Measurements from ENCODE around the gene PDE4D.

Gene PDE4D

DNA sequence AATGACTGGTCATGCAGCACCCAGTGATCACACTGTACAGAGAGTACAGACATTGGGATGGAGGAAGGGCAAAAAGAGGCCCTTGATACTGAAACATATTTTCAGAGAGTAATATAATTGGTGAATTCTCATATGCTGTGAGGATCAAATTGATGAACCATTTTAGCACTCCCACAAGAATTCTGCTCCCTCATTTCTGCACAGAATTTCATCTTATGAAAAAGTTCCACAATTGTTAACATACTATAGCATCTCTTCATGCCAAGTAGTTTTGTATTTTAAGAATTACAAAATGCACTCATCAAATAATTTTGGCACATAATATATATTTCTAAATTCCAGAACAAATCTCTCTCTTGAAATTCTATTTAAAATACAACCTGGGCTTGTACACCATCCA lies 351.2 kb downstream of the PDE4D start:
- DNase-seq, result no peak

DNA sequence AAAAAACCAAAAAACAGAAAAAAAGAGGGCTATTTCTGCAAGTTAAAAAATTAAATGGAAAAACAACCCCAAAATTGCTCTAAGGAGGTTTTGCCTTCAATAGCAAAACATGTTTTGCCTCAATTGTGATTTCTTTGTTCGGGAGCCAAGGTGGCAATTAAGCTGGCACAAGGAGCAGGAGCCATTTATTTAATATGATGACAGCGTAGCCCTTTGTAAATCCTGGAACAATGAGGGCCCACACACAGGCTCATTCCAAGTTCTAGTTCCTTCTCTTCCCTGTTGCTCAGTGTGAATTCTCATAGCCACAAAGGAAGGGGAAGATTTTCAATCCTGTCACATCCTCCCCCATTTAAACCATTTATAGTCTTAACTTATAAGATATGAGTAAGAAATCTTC lies 353.2 kb downstream of the PDE4D start:
- peak; percentile 56 for DNase-seq

DNA sequence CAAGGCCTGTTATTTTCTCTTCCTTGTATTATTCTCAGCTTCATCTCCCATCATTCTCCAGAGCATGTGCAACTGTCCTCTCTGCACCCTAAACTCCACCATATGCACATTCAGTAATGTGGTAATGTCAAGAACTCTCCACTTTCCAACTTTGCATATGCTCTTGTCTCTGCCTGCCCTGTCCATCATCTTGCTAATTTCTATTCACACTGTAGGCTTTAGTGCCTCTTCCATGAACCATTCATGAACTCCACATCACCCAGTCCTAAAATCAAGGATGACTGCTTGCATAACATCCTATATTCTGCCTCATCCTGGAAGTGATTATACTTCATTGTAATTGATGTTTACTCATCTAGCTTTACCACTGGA lies 354.8 kb downstream of the PDE4D start:
- no peak for DNase-seq

DNA sequence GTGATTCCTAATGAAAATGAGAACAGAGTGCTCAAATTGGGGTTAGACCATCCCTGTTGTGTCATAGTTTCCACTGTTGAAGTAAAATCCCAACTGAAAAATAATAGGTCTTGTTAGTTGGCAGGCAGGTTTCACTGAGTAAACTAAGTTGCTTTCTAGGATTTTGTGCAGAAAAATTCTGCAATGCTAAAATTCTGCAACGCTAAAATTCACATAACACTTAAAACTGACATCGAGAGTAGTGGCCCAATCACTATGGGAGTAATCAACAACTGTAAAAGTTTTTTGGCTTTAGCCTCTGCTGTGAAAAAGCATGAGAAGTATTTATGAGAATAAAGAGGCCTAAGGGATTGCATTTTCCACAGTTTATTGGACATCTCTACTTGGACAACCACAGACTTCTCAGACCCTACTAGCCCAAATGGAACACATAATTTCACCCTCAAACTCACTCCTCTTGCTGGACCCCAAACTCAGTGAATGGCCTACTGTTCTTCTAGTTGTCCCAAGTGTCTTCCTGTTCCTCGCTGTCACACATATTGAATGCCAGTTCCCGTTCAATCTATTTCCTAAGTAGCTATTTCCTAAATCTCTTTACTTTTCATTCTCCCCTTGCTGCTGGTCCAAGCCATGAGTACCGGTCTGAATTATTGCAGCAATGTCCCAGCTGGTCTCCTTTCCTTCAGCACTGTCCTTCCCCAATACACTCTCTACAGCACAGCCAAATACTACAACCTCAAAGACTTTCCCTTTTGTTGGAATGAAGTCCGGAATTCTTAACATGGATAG lies 355.4 kb downstream of the PDE4D start:
- DNase-seq, result no peak

DNA sequence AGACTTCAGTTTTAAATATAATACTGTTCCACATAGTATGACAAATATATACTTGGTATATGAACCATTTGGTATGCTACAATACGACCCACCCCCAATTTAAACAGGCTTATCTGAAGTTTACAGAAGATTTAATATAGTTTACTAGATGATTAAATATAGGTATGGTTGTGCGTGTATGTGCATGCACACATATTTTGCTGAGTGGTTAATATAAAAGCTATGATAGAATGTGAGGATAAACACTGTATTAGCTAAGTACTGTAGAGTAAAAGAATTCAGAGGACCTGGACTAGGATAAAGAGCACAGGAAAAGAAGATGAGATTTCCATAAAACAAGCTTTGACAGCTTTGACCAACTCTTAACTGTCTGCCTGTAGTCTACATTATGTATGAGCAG lies 356.7 kb downstream of the PDE4D start:
- no peak for DNase-seq

DNA sequence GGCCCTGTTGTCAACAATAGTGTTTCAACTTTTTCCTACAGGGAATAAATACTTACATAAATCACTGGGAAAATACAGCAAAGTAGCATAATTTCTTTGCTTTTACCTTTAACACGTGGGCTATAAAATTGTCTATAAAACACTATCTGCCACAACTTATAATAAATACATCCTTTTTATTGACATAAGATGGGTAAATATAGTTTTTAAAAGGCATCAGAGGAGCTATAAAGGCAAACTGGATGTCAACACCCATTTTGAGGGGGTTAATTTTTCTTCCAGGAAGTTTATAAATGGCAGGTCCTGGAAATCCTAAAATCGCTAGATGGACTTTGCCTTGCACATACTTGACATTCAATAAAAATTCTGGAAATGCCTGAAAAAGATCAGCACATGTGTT lies 358.0 kb downstream of the PDE4D start:
- no peak for DNase-seq

DNA sequence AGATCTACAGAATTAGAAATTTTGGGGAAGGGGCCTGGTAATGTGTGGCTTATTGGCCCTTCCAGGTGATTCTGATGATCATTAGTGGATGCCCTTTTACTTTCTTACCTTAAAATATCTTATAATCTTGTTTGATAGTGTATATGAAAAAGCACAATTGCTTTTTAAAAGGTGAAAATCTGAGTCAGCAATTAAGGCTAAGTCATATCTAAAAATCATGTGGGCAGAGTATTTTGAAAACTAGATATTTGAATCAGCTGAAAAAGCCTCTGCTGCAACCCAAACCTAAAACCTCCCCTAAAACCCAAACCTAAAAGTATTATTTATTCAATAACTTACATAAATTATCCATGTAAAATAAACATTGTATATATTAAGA lies 359.8 kb downstream of the PDE4D start:
- no peak for DNase-seq

DNA sequence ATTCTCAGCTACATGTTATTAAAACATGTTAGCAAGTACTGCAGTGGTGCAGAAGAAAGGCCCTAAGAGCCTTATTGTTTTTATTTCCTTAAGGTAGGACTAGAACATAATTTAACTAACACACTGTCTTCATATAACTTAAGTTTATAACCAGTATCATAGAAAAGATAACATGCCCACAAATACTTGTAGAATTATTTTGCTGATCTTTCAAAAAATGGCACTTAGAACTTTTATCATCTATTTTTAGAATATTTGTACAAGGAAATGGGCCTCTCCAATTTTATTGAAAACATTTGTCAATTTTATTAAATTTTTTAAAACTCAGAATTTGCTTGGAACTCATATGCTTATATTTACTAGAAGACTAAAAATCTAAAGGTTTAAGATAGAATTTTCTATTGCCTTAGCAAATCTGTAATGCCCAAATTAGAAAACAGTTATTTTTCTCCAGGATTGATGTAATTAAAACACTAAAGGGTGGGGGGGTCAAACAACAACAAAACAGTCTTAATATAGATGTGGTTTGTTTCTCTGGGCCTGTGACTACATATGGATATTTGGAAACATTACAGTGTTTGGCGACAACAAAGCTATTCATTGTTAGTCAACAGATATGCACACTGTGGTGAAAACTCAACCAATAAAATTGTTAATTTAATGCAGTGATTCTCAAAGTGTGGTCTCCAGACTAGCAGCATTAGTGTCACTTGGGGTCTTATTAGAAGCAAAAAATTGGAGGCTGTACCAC lies 360.4 kb downstream of the PDE4D start:
- DNase-seq, result no peak

DNA sequence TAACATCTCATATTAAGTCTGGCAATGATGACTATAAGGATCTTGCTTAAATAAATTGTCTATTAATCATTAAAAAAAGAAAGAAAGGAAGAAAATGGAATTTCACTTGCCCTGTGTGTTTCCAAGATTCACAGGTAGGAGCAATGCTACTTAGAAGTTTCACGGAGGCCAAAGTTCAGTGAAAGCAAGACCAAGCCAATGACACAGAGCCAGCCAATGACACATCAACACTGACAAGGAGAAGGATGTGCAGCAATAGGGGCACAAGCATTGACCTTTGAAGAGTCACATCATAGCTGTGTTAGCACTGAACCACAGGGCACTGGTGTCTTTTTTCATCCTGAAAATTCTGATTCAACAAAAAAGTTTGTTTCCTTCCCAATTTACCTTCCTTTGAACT lies 364.3 kb downstream of the PDE4D start:
- DNase-seq, result no peak

DNA sequence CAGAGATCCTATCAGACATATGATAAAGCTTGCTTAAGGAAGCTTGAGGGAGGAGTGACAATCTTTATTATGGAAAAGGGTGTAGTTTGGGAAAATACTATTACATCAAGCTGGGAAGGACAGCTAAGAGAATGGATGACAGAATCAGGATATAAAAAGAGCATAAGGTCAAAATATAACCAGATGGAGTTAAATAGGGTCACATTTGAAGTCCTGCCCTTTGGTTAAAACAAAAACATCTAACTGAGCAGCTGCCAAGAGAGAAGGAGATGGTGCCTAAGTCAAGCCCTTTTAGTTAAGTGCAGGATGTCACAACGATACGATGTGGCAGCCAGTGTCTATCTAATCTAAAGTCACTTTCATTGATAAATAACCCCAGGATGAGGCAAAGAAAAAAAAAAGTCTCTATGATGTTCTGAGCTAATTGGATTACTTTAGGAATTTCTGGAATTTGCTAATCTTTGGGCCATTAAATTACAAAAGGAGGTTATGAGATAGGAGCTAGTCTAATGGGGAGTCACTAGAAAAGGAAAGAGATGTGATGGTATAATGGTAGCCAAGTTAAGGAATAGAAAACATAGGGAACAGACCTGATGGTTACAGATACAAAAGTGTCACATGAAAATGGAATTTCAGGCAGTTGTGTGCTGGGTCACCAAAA lies 365.2 kb downstream of the PDE4D start:
- DNase-seq, result no peak

DNA sequence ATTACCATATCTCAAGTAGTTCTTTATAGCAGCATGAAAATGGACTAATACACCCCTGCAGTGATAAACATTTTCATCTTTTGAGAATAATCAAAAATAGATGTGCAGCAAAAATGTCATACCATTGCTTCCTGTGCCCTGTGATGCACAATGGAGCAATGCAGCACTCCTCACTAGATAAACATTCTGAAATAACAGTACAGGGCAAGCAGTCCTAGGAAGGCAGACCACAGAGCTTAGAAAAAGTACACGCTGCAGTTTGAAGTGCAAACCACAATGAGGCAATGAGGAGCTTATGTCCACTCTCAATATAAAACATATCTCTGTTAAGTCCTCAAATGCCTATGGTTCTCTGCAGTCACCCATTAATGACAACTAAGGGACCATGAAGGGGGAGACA lies 367.6 kb downstream of the PDE4D start:
- DNase-seq, result no peak

DNA sequence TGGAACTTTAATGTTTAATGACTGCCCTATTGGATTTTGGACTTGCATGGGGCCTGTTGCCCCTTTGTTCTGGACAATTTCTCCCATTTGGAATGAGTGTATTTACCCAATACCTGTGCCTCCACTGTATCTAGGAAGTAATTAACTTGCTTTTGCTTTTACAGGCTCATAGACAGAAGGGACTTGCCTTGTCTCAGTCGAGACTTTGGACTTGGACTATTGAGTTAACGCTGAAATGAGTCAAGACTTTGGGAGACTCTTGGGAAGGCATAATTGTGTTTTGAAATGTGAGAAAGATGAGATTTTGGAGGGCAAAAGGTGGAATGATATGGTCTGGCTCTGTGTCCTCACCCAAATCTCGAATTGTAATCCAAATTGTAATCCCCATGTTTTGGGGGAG lies 368.2 kb downstream of the PDE4D start:
- DNase-seq, result no peak

DNA sequence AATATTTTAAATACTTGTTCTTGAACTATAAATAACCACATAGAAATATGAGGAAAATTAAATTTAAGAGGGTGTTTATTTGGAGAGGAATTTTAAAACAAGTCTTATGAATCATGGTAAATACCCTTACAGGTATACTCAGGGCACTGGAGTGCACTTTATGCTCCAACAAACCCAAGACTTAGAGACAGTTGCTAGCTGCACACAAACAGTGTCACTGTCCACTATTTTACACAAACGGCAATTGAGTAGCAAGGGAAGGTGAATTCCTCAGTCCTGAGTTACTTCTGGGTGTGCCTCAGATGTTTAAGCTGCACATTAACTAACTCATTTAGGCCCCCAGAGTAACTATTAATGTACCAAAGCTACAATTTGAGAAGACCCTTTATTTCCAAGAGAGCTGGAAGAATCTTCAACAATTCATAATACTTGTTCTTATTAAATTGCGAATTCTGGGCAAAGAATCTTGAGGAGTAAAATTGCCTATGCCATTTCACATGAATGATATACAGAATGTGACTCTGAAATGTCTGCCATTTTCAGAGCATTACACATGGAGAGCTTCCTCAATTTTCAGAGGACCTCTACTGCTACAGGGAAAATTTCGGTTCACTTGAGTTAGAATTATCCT lies 371.2 kb downstream of the PDE4D start:
- DNase-seq, result no peak

DNA sequence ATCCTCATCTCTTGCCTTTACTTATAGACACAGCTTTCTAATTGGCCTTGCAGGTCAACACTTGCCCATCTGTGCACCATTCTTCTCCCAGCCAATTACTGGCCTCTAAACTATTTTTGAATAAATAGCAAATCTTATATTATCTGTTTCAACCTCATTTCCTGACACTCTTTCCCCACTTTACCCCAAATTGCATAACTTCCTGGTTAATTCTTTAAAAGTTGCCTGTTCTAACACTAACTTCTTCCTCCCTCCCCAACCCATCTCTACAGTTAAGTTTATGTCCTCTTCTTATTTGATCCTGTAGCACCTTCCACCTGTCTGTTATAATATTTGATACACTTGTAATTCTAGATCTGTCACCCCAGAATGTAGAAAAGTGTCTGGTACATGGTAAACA lies 372.1 kb downstream of the PDE4D start:
- DNase-seq, result no peak

DNA sequence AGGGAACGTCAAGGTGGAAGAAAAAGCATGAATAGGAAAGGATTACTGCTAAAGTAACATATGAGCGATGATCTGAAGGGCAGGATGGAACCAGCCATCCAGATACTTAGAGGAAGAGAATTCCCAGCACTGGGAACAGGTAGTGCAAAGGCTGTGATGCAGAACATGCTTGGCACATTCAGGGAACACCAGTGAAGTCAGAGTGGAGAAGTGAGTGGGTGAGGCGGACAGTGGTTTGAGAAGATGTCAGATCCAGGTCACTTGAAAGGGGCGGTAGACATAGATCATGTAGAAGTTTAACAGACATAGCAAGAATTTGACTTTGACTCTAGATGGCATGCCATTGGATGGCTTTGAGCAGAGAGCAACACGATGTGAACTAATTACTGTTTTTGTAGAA lies 374.2 kb downstream of the PDE4D start:
- DNase-seq, result no peak

DNA sequence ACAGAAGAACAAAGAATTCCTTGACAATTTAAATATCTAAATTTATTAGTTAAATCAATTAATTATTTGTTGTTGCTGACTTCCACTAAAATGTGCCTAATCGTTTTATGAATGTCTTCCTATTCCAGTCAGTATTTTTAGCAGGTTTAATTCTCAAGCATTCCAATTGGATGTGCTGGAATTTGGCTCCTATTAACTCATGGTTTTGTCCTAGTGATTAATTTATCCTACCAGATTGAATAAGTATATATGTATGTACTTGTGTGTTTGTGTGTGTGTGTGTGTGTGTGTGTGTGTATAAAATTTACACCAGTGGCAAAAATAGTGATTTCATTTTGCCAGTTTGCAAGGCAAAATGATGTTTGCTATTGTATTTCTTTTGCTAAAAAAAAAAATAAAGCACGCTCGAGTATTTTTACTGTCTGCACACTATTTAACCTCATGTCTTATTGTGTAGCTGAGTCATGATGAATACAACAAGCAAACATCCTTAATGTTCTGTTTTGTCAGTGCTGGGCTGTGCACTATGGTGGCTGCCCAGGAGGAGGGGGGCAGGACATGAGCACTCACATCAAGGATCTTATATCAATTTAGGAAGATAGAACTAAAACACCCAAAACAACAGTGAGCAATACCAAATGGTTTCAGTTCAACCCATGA lies 375.5 kb downstream of the PDE4D start:
- DNase-seq, result no peak

DNA sequence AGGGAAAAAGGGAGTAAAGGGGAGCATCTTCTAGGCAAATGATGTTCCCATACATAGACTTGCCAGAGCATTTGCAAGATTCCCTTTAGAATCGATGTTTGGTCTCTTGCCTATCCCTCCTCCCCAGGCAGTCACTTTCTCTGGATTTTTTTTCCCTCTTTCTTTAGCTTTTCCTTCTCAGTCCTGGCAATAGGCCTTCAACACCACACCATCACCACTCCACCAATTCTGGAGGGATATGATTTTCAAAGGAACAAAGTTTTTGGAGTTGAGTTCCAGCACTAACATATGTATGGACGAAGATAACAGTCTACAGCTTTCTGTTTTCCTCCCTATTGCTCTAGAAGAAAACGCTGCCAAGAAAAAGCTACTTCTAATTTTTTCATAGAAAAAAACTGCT lies 377.4 kb downstream of the PDE4D start:
- no peak for DNase-seq

DNA sequence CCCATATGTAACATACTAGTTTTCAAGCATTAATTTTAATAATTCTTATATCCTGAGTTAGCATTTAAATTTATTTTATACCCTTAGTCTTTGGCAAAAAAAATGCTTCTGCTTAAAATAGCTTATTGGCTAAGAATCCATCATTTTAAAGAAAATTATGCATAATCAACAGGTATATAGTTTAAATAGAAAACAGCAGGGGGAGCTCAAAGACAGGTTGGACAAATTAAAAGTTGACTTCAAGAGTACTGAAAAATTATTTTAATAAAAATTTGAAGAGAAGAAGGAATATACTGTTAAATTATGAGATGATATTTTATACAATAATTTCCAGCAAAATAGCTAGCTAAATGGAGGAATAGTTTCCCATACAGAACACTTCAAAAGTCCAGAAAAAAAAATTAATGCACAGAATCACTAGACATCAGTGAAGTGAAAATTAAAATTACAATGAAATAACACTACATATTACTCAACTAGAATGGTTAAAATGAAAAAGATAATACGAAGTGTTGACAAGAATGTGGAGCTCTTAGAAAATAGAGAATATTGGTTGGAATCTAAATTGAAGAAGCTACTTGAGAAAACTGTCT lies 387.1 kb downstream of the PDE4D start:
- DNase-seq, result peak; percentile 15

DNA sequence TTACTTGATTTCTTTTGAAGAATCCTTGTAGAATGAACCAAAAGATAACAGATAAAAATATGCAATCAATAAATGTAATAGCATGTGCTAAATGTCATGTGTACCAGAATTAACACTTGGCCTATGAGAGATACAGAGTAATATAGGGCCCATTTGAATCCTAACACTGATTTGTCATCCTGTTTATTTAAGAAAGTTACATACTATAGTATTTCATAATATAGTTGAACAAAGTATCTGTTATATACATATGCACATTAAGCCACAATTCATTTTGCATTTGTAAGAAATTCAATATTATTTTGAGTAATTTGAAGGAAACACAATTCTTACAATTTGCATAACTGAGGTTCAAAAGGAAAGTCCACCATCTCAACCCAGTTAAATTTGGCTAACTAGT lies 389.5 kb downstream of the PDE4D start:
- no peak for DNase-seq

DNA sequence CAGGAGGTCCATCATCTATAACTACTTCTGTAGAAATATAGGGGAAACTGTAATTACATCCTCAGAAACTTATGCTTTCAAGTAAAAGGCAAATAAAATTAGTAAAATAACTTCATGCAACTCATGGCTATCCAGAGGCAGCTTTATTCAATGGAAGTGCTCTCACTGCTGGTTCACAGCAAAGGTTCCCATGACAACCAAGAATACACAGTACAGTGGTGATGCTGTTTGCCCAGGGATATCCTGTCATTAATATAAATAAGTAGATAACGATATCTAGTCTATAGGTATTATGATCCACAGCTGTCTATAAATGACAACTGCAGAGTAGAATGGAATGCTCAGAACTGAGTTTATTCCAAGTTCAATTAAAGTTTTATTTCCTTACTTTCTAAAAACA lies 390.3 kb downstream of the PDE4D start:
- no peak for DNase-seq

DNA sequence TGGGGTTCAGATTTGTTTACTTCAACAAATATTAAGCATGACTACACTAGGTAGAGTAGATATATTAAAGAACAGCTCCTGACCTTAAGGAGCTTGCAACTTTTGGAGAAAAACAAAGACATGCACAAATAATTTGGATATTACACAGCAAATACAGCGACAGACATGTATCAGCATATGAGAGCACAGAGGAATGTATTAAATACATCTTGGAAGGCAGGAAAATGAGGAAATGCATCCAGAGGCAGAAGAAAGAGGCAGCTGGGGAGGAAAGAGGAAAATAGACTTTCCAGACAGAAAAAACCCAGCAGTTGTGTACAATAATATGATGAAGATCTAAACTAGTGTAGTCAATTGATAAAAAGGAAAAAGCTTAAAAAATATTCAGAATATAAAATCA lies 392.2 kb downstream of the PDE4D start:
- no peak for DNase-seq

DNA sequence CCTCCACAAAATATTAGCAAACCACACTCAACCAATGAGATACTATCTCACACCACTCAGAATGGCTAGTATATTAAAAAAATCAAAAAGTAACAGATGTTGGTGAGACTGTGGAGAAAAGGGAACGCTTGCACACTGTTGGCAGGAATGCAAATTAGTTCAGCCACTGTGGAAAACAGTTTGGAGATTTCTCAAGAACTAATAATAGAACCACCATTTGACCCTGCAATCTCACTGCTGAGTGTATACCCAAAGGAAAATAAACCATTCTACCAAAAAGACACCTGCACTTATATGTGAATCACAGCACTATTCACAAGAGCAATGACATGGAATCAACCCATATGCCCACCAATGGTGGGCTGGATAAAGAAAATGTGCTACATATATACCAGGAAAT lies 393.5 kb downstream of the PDE4D start:
- no peak for DNase-seq

DNA sequence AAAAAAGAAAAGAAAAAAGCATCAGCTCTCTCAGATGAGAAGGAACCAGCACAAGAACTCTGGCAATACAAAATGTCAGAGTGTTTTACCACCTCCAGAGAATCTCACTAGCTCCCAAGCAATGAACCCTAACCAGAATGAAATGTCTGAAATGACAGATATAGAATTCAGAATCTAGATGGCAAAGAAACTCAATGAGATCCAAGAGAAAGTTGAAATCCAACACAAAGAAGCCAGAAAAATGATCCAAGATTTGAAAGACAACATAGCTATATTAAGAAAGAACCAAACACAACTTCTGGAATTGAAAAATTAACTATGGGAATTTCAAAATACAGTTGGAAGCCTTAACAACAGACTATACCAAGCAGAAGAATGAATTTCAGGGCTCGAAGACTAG lies 396.3 kb downstream of the PDE4D start:
- DNase-seq, result no peak
